ENCODE results near the gene ITPR1.

DNA sequence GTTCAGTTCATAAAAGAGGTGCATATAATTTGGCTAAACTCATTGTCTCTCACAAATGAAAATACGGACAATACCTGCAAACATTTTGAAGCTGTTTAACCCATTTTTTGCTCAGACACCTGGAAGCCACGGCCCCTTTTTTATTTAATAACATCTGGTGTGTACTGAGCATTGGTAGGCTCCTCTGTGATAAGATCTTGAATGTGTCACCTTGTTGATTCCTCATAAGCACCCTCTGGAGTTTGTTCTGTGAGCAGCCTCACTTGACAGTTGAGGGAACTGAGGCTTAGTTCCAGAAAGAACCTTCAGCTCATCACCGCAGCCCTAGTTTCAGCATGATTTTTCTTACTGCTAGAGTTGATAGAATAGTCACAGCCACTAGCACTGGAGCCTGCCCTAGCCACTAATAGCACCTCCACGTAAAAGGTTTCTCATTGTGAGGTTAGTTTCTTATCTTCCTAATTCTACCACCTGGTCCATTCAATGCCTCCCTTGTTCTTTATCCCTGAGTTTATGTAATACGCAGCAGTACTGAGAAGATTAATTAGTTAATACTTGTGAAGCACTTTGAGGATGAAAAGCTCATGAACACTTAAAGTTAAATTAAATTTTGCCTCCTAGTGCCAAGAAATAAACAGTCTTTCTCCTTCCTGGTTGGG, 71.9 kb downstream of the ITPR1 start:
- TF ChIP-seq REST (IDR thresholded peaks at IDR 0.05; ENCODE audit: insufficient read depth in 1 of 2, low read depth in 2 of 2, low read length in 2 of 2) = no peak
- no peak for TF ChIP-seq POLR2AphosphoS5 (IDR thresholded peaks at IDR 0.05; ENCODE audit: low read depth, low read length)
- no peak for TF ChIP-seq FOXP2 (optimal IDR thresholded peaks at IDR 0.05; ENCODE audit: borderline replicate concordance, extremely low read depth, extremely low read length, insufficient read depth)

Data from PFSK-1 (cell line).